H1 (cell line): Measurements from ENCODE around the gene TEX101. TPM values are rescaled to one million over a fixed set of nuclear protein-coding genes. Genes with fewer than 3 reads are reported as not detected.

Experiments
- CTCF ChIA-PET: fragments of 300-600 bp; sonication (Branson Sonifier 250); formaldehyde crosslinking; loops from one replicate; lab custom pipeline; 2021; ENCODE audit not compliant: partially characterized antibody; lab: Charles Lee
- POLR2A ChIA-PET: fragments of 300-600 bp; sonication (Branson Sonifier 250); formaldehyde crosslinking; loops from one replicate; lab custom pipeline; 2021; ENCODE audit warnings: inconsistent platforms; ENCODE audit not compliant: partially characterized antibody; lab: Charles Lee
- DNase-seq, 2 experiments: peaks; one replicate each; pipeline versions ENCODE4 v3.0.0 to v3.0.0-alpha.2; 2010 to 2022; ENCODE audit warnings: low spot score in 2 of 2, low read depth in 1 of 2, mixed read lengths in 1 of 2
- FAIRE-seq: peaks from 2 replicates; lab custom pipeline; 2011; peaks lifted over from hg19 to GRCh38; lab: Jason Lieb, UNC
- H2AFZ ChIP-seq: 2 replicates; pipeline ENCODE4 v1.8.1; 2012; ENCODE audit warnings: low read length, inconsistent platforms
- H2AK5ac ChIP-seq: 2 replicates; pipeline ENCODE4 v1.6.1; 2013; ENCODE audit warnings: low read depth, low read length
- H2BK120ac ChIP-seq: replicated peaks from 2 replicates; pipeline ENCODE3; 2013; ENCODE audit warnings: low read depth, low read length, inconsistent platforms
- H2BK12ac ChIP-seq: 2 replicates; pipeline ENCODE4 v1.6.1; 2013; ENCODE audit warnings: low read depth, low read length
- H2BK15ac ChIP-seq: 2 replicates; pipeline ENCODE4 v1.6.1; 2013; ENCODE audit warnings: low read length
- H2BK20ac ChIP-seq: 2 replicates; pipeline ENCODE4 v1.6.1; 2013; ENCODE audit warnings: low read length
- H2BK5ac ChIP-seq: 2 replicates; pipeline ENCODE4 v1.6.1; 2013; ENCODE audit warnings: low read depth, low read length
- H3K14ac ChIP-seq: 2 replicates; pipeline ENCODE4 v1.6.1; 2013; ENCODE audit warnings: inconsistent platforms; ENCODE audit not compliant: insufficient read length
- H3K18ac ChIP-seq: 2 replicates; pipeline ENCODE4 v1.6.1; 2013; ENCODE audit warnings: low read length; ENCODE audit errors: extremely low read depth
- H3K23ac ChIP-seq: 2 replicates; pipeline ENCODE4 v1.6.1; 2013; ENCODE audit warnings: inconsistent platforms; ENCODE audit not compliant: insufficient read length
- H3K23me2 ChIP-seq: 2 replicates; pipeline ENCODE4 v1.6.1; 2013; ENCODE audit warnings: low read depth, low read length
- H3K27ac ChIP-seq: 2 replicates; pipeline ENCODE4 v1.6.1; 2011; ENCODE audit warnings: low read depth, low read length, inconsistent platforms
- H3K27me3 ChIP-seq, 4 experiments: replicated peaks in 1 of 4; 1 replicate in 1 of 4; 2 replicates in 3 of 4; pipeline versions ENCODE4 v1.6.1 to v1.8.1; 2011 to 2013; ENCODE audit warnings: low read length in 3 of 4, mild to moderate bottlenecking in 3 of 4, inconsistent platforms in 2 of 4, mixed read lengths in 2 of 4, moderate library complexity in 1 of 4; ENCODE audit not compliant: control insufficient read depth in 3 of 4, insufficient read depth in 3 of 4; ENCODE audit errors: extremely low read depth in 1 of 4
- H3K36me3 ChIP-seq, 4 experiments: 2 replicates each; pipeline versions ENCODE4 v1.6.1 to v1.8.1; 2011 to 2013; ENCODE audit warnings: mild to moderate bottlenecking in 4 of 4, low read length in 3 of 4, moderate library complexity in 2 of 4, control low read depth in 1 of 4, inconsistent platforms in 1 of 4; ENCODE audit not compliant: insufficient read depth in 4 of 4, control insufficient read depth in 2 of 4
- H3K4ac ChIP-seq: replicated peaks from 2 replicates; pipeline ENCODE3; 2013; ENCODE audit warnings: low read length, low read depth, mixed read lengths, inconsistent platforms; ENCODE audit not compliant: insufficient read length
- H3K4me1 ChIP-seq, 4 experiments: replicated peaks in 1 of 4; 1 replicate in 1 of 4; 2 replicates in 3 of 4; pipeline versions ENCODE4 v1.6.1 to v1.8.1; 2011 to 2013; ENCODE audit warnings: low read length in 3 of 4, inconsistent platforms in 2 of 4, mixed read lengths in 1 of 4; ENCODE audit not compliant: insufficient read depth in 4 of 4, control insufficient read depth in 3 of 4
- H3K4me2 ChIP-seq, 2 experiments: 2 replicates each; pipeline versions ENCODE4 v1.6.1 to v1.8.1; 2011 to 2013; ENCODE audit warnings: low read depth in 2 of 2, low read length in 2 of 2, control low read depth in 1 of 2, inconsistent platforms in 1 of 2, mild to moderate bottlenecking in 1 of 2; ENCODE audit not compliant: insufficient read depth in 1 of 2
- H3K4me3 ChIP-seq, 4 experiments: fragments of 200-600, 300-600 bp in 1 of 4; sonication (generic), shearing (Covaris generic), sonication (Bioruptor Twin) in 1 of 4; 2 replicates each; pipeline versions ENCODE4 v1.5.1 to v1.8.1; 2011 to 2016; ENCODE audit warnings: low read length in 4 of 4, low read depth in 3 of 4, control low read depth in 2 of 4, inconsistent platforms in 2 of 4, mild to moderate bottlenecking in 2 of 4, mixed read lengths in 1 of 4, moderate library complexity in 1 of 4; ENCODE audit not compliant: insufficient read depth in 2 of 4; ENCODE audit errors: extremely low read depth in 1 of 4
- H3K56ac ChIP-seq: replicated peaks from 2 replicates; pipeline ENCODE3; 2013; ENCODE audit warnings: low read depth, mild to moderate bottlenecking, mixed read lengths, low read length, inconsistent platforms; ENCODE audit not compliant: insufficient read length
- H3K79me1 ChIP-seq: 2 replicates; pipeline ENCODE4 v1.6.1; 2013; ENCODE audit warnings: low read depth, low read length, control low read depth
- H3K79me2 ChIP-seq, 2 experiments: 2 replicates each; pipeline versions ENCODE4 v1.6.1 to v1.8.1; 2012 to 2013; ENCODE audit warnings: low read length in 2 of 2, mild to moderate bottlenecking in 2 of 2, inconsistent platforms in 1 of 2; ENCODE audit not compliant: insufficient read depth in 2 of 2, control insufficient read depth in 1 of 2
- H3K9ac ChIP-seq, 4 experiments: replicated peaks in 1 of 4; 1 replicate in 1 of 4; 2 replicates in 3 of 4; pipeline versions ENCODE4 v1.6.1 to v1.8.1; 2011 to 2013; ENCODE audit warnings: low read depth in 3 of 4, low read length in 3 of 4, control low read depth in 2 of 4, mild to moderate bottlenecking in 2 of 4, moderate library complexity in 2 of 4, inconsistent platforms in 1 of 4; ENCODE audit errors: extremely low read depth in 1 of 4
- H3K9me3 ChIP-seq, 2 experiments: 2 replicates each; pipeline versions ENCODE4 v1.6.1 to v1.8.1; 2012 to 2013; ENCODE audit warnings: mild to moderate bottlenecking in 2 of 2, moderate library complexity in 2 of 2, control low read depth in 1 of 2, inconsistent platforms in 1 of 2, low read depth in 1 of 2, low read length in 1 of 2, mixed read lengths in 1 of 2; ENCODE audit not compliant: insufficient read depth in 2 of 2
- H4K20me1 ChIP-seq, 2 experiments: replicated peaks in 1 of 2; 2 replicates each; pipeline versions ENCODE3 to v1.8.1; 2011 to 2013; ENCODE audit warnings: inconsistent platforms in 2 of 2, low read length in 2 of 2, mild to moderate bottlenecking in 1 of 2; ENCODE audit not compliant: insufficient read depth in 2 of 2, control insufficient read depth in 1 of 2
- H4K5ac ChIP-seq: 2 replicates; pipeline ENCODE4 v1.6.1; 2013; ENCODE audit warnings: low read length, low read depth, mixed read lengths, inconsistent platforms; ENCODE audit not compliant: insufficient read length
- H4K8ac ChIP-seq: 2 replicates; pipeline ENCODE4 v1.8.0; 2013; ENCODE audit warnings: mild to moderate bottlenecking, moderate library complexity, low read length, inconsistent platforms; ENCODE audit not compliant: insufficient read depth; ENCODE audit errors: extremely low read depth
- H4K91ac ChIP-seq: replicated peaks from 2 replicates; pipeline ENCODE3; 2013; ENCODE audit warnings: low read length, mixed read lengths, inconsistent platforms; ENCODE audit not compliant: insufficient read length
- CREB1 ChIP-seq: IDR thresholded peaks from 2 replicates; pipeline ENCODE4 v1.6.1; 2012; ENCODE audit warnings: inconsistent platforms
- EP300 ChIP-seq, 2 experiments: IDR thresholded peaks; 1 replicate in 1 of 2; 2 replicates in 1 of 2; pipeline ENCODE4 v1.6.1; 2011 to 2012; ENCODE audit warnings: low read depth in 2 of 2, low read length in 2 of 2, mild to moderate bottlenecking in 2 of 2, borderline replicate concordance in 1 of 2, inconsistent platforms in 1 of 2, moderate library complexity in 1 of 2
- SP4 ChIP-seq: IDR thresholded peaks from 2 replicates; pipeline ENCODE4 v1.6.1; 2012; ENCODE audit warnings: low read length, inconsistent platforms
- WGBS, 2 experiments: shearing (Covaris generic) in 1 of 2; methylation state at CpG; one replicate each; pipeline versions ENCODE4 v1.1.6 to v1.1.7; 2013 to 2015; ENCODE audit warnings: low lambda C conversion rate in 2 of 2, mixed read lengths in 2 of 2, inconsistent platforms in 1 of 2, low coverage in 1 of 2, missing lambda C conversion rate in 1 of 2; ENCODE audit not compliant: insufficient replicate concordance in 2 of 2, insufficient coverage in 1 of 2, insufficient read length in 1 of 2; ENCODE audit errors: extremely low coverage in 1 of 2, missing lambda C conversion rate in 1 of 2; 5-methylcytosine and 5-hydroxymethylcytosine counted together
- polyA plus RNA-seq, 7 experiments: library from polyadenylated mRNA; depleted of rRNA in 3 of 7; stranded (reverse) in 5 of 7; unstranded in 2 of 7; fragments of >200 nt in 5 of 7; fragments of 200-250 nt in 2 of 7; gene quantifications; 1 replicate in 5 of 7; 2 replicates in 1 of 7; 4 replicates in 1 of 7; pipeline versions ENCODE4 v1.2.1 to v1.2.3, GENCODE V29; 2011 to 2013; ENCODE audit warnings: missing spikeins in 2 of 7, mixed read lengths in 2 of 7
- total RNA-seq: library from RNA; stranded (reverse); fragmentation: NEBNext Ultra II Directional; extraction: Animal tissue kit (Norgen Biotek cat#: 25700); gene quantifications from 2 replicates; pipeline ENCODE4 v1.2.1, GENCODE V29; 2021

Gene TEX101
- total and polyA plus RNA-seq, 2 of the 8 experiments (the other 6 are each of a cell fraction or from before 2014, with no cell fraction given), result 0.12 TPM; not detected in 1

- TF ChIP-seq SP4, result no peak
- TF ChIP-seq CREB1, result no peak
- no peak for TF ChIP-seq EP300 (IDR thresholded peaks at IDR 0.05; ENCODE audit: borderline replicate concordance in 1 of 2, low read depth in 2 of 2, low read length in 2 of 2)
- no peaks in the 10 kb centered on the region for H3K79me1 ChIP-seq
- no peak overlapping the region for H3K23ac ChIP-seq
- no peaks in the 10 kb centered on the region for H3K27me3 ChIP-seq
- no peak overlapping the region for H3K27ac ChIP-seq
- no peak overlapping the region for H3K14ac ChIP-seq
- no peak overlapping the region for H3K4ac ChIP-seq
- no peak overlapping the region for H2BK5ac ChIP-seq
- POLR2A ChIA-PET, result no interaction called here
- CTCF ChIA-PET, result interaction anchor here (1.0 to 7.0 kb wide), 3 partner anchors 10 to 97 kb away, joined by 3 to 35 read pairs (median 4); no protein-coding TSS in a partner anchor
- no peak for DNase-seq
- H3K4me1 ChIP-seq, result peaks cover 0 to 3% (median under 1%) of the 10 kb centered on the region in 4 experiments; a peak in 2 of 7 replicates
- H3K18ac ChIP-seq, result no peak overlapping the region
- WGBS, 2 experiments, result 100% methylated on average over 1 of the region's 1 CpG; no CpG with 5 or more reads in 1 of the 2 experiments
- no peak overlapping the region for H2AK5ac ChIP-seq
- H3K9me3 ChIP-seq, result no peaks in the 10 kb centered on the region
- H4K5ac ChIP-seq, result no peak overlapping the region
- H3K9ac ChIP-seq, result no peak overlapping the region
- H2AFZ ChIP-seq, result no peak overlapping the region
- no peaks in the 10 kb centered on the region for H4K20me1 ChIP-seq
- FAIRE-seq, result no peak
- no peaks in the 10 kb centered on the region for H3K79me2 ChIP-seq
- no peak overlapping the region for H3K4me3 ChIP-seq
- no peak overlapping the region for H2BK12ac ChIP-seq
- H3K36me3 ChIP-seq, result no peaks in the 10 kb centered on the region
- H2BK20ac ChIP-seq, result no peak overlapping the region
- no peaks in the 10 kb centered on the region for H3K23me2 ChIP-seq
- no peak overlapping the region for H4K8ac ChIP-seq
- H4K91ac ChIP-seq, result no peak overlapping the region
- H3K56ac ChIP-seq, result no peak overlapping the region
- H2BK120ac ChIP-seq, result no peak overlapping the region
- H3K4me2 ChIP-seq, result no peak overlapping the region
- H2BK15ac ChIP-seq, result no peak overlapping the region
These were observed 8.0 kb downstream of the TEX101 start for GRCh38 chr19:43422689-43423066.
